ENCODE measurements around the gene TRIP10.

GRCh38 chr19:6717036-6717435, 22.4 kb upstream of the TRIP10 start:
- TF ChIP-seq POLR2AphosphoS2 (IDR thresholded peaks at IDR 0.05; ENCODE audit: low read depth, low read length) (no peak), CCDC6 (CRISPR knock-in tag; IDR thresholded peaks at IDR 0.05) (no peak), KLF9 (CRISPR knock-in tag; IDR thresholded peaks at IDR 0.05; ENCODE audit: low read depth) (no peak), ZNF263 (CRISPR knock-in tag; IDR thresholded peaks at IDR 0.05) (no peak), EZH2 (conservative IDR thresholded peaks at IDR 0.05; ENCODE audit: low read depth, low read length) (no peak), KMT2A (CRISPR knock-in tag; IDR thresholded peaks at IDR 0.05) (no peak)

Measured in HepG2 (cell line).